ENCODE measurements around the gene ZNF711.
"Not testable (repeated sequence)": the region's sequence is repeated elsewhere in the genome, so short reads cannot be mapped to it uniquely, and the experiment has no call there.

Gene ZNF711

DNA sequence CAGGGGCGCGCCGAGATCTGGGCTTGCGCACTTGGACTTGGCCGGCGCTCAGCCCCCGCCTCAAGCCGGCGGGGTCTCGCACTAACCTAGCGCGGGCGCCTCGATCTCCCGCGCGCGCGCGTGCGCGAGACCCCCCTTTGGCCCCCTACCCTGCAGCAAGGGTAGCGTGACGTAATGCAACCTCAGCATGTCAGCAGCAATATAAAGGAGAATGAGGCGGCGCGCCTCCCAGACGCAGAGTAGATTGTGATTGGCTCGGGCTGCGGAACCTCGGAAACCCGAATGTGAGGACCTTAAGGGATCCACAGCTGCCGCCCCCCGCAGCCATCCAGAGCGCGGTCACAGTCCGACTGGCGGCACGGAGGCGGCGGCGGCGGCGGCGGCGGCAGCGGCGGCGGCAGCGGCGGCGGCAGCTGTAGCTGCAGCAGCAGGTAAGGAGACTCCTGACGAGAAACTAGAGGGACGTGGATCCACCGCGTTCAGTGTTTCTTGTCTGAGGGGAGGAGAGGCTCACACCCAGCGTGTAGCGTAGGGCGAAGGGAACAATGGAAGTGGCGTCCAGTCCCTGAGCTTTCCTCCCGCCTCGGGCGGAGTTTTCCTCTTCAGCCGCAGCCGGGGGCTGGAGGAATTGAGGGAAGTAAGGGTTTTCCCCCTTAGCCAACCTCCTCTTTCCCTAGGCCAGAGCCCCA, at the start of gene ZNF711, which contains the start of gene SATL1:
TSS of gene ZNF711 (plus strand) at position 231 of the 689 bp plus-strand sequence. CDS start 3,582 bp downstream, outside the sequence.
TSS of gene SATL1 (minus strand) at position 19 of the 689 bp plus-strand sequence. CDS start 134,811 bp downstream, outside the sequence.
- no peak for DNase-seq (ENCODE audit: low spot score)

DNA sequence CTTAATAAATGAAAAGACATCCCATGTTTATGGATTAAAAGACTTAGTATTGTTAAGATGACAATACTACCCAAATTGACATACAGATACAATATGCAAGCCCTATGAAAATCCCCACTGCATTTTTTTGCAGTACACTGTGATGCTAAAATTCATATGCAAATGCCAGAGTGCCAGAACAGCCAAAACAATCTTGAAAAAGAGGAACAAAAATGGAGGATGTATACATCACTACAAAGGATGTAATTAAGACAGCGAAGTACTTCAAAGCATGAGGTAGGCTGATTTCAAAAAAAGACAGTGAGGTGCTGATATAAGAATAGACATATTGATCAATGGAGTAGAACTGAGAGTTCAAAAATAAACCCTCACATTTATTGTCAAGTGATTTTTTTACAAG, 47.5 kb upstream of the ZNF711 start:
- no peak for DNase-seq (ENCODE audit: low spot score)

DNA sequence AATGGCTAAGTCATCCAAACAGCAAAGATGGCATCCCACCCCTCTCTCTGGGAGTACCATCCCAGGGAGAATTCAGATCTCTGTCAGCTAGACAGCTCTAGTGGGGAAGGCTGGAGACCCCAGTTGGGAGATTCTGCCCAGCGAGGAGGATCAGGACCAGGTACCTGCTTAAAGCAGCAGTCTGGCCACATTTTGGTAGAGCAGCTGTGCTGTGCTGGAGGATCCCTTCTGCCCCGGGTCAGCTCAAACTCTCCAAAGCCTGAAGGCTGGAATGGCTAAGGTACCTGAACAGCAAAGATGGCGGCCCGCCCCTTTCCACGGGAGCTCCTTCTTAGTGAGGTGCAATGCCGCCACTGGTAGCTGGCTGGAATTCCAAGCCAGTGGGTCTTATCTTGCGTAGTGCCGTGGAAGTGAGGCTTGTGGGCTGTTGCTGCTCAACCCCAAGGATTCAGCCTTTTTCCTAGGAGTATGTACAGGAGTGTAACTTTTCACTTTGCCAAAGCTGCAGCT, 40.3 kb upstream of the ZNF711 start:
- no peak for DNase-seq (ENCODE audit: low spot score)

DNA sequence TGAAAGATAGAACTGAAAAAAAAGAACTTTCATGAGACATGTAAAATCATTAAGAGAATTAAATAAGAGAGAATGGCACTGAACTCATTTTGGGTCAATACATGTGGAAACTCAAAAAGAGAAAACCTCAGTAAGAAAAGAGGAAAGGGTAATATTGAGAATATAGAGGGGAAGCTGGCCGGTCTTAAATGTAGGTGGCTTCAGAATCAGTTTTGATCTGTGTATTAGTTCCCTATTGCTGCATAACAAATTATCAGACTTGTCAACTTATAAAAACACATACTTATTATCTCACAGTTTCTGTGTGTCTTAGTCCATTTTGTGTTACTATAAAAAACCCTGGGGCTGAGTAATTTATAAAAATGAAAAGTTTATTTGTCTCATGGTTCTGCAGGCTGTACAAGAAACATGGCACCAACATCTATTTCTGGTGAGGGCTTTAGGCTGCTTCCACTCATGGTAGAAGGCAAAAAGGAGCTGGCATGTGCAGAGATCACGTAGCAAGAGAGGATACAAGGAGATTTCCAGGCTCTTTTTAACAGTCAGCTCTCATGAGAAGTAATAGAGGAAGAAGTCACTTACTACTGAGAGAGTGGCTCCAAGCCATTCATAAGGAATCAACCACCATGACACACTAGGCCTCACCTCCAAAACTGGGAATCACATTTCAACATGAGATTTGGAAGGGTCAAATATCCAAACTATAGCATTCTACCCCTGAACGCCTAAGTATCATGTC, 29.8 kb upstream of the ZNF711 start:
- no peak for DNase-seq (ENCODE audit: low spot score)

DNA sequence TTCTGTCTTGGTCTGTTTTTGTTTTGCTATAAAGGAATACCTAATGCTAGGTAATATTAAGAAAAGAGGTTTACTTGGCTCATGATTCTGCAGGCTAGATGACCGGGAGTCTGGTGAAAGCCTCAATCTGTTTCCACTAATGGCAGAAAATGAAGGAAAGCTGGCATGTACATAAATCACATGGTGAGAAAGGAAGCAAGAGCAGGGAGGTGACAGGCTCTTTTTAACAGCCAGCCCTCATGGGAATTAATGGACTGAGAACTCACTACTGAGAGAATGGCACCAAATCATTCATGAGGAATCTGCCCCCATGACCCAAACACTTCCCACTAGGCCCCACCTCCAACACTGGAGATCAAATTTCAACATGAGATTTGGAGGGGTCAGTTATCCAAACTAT, 27.8 kb upstream of the ZNF711 start:
- no peak for DNase-seq (ENCODE audit: low spot score)

DNA sequence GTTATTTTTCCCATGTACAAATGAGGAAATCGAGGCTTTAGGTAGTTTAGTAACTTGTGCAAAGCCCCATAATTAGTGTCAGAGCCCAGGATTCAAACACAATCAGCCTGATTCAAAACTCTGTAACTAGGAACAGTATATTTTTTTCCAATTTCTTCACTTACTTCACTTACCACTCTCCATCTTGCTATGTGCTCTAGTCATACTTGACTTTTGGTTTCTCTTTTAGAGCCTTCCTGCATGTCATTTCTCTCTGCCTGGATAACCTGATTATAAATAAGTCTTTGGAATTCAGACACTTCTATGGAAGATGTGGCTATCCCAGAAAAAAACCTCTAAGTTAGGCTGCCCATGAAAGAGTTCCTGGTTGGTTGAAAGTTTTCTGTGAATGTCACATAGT, 22.4 kb upstream of the ZNF711 start:
- DNase-seq (ENCODE audit: low spot score) = no peak

DNA sequence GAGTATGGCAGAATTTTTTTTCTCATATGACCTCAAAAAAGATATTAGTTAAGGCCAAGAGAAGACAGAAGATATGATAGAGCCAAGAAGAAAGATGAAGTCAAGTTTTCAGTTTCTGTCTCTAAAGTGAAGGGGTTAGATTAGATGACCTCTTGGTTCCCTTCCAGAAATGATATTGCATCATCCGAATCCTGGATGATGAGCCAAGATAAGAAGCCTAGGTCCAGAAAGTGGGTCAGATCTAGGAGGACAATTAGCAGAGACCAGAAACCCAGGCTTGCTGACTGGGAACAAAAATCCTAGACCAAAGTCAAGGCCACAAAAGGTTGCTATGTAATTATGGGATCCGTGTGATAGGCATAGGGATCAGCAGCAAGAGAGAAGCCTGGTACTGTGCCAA, 20.4 kb upstream of the ZNF711 start:
- no peak for DNase-seq (ENCODE audit: low spot score)

DNA sequence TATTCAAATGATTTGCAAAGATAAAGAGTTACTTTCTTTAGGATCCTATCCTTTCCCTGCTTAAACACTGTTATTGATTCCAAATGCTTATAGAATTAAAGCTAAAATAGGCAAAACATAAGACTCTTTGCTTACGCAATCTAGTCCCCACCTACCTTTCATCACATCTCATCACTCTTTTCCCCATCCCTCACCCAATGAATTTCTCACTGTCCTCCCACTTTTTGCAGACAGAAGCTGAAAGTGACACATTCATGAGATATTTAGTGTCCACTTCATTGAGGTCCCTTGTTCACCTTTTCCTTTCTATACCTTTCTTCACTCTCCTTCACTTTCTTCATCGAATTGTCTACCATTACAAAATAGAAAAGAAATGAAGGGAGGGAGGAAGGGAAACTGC, 636 bp upstream of the ZNF711 start:
- no peak for DNase-seq (ENCODE audit: low spot score)

DNA sequence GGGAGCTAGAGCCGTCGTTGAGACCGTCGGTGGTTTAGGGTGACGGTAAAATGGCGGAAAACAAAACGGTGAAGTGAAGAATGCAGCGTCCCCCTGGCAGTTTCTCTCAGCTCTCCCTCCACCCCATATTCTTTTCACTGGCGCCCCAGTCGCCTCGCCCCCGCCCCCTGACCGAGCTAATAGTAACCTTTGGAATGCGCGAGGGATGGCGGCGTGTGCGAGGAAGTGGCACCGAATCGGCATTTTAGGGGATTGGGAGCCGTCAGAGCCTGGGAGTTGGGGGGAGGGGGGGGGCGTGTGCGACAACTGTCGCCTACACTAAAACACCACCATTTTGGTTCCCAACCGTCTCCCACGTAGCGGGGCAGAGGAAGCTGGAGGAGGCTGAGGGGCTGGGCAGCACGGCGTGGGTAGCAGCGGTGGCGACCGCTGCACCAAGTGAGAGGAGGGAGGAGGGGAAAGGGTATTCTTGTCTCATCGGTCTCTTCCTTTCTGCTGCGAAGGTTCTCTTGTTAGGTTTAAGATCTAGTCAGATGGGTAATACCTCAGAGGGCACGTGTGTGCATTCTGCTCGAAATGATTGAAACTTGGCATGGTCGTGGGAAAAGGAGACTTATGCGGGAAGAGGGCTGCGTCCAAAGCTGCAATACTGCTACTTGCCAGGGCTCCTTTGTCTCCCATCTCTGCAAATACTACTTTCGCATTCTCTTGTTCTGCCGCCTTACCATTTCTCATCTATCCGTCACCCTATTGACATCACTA, 840 bp downstream of the ZNF711 start:
- no peak for DNase-seq (ENCODE audit: low spot score)

DNA sequence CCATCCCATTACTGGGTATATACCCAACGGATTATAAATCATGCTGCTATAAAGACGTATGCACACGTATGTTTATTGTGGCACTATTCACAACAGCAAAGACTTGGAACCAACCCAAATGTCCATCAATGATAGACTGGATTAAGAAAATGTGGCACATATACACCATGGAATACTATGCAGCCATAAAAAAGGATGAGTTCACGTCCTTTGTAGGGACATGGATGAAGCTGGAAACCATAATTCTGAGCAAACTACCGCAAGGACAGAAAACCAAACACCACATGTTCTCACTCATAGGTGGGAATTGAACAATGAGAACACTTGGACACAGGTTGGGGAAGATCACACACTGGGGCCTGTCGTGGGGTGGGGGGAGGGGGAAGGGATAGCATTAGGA, 41.5 kb downstream of the ZNF711 start:
- DNase-seq (ENCODE audit: low spot score) = not testable (repeated sequence)

DNA sequence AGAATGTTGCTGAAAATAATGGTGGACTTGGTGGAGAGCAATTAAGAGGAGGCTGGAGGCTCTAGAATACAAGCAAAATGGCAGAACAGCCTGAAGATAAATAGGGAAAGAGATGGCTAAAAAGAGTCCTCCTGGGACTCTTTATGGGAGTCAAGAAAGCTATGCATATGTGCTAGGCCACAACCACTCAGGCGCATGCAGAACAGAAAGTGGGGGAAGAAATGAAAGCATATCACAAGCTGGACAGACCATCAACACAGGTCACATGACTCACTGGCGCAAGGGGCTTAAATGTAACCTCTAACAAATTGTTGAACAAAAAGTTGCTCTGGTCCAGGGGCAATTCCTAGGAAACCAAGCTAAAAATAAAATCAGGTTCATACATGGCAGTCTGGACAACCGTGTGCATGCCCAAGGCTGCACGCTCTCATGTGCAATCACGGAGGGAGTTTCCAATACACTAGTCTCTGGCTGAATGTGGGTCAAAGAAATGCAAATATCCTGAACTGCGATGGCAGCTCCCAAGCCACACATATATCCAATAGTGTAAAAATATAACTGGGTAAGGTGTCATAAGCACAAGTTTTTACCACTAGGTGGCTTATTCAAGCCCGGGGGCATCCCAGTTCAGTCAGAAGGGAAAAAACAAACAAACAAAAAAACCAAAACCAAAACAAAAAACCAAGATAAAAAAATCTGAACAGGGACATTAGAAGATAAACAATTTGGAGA, 45.4 kb downstream of the ZNF711 start:
- DNase-seq (ENCODE audit: low spot score) = no peak

DNA sequence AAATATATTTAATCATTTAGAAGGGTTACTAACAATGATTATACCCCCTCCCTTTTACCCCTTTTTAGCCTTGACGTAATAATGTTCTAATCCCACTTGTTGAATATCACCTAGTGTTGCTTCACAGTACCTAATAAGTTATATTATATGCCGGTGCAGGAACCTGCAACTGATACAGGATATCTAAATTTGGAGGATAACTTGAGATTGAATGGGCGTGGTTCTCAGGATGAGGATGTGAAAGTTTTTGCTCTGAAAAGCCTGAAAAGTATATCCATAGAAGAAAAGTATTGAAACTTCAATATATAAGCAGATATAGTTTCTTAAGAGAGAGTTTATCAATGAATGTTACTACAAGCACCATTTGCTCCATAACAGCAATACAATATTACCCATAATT, 59.8 kb downstream of the ZNF711 start:
- no peak for DNase-seq (ENCODE audit: low spot score)

DNA sequence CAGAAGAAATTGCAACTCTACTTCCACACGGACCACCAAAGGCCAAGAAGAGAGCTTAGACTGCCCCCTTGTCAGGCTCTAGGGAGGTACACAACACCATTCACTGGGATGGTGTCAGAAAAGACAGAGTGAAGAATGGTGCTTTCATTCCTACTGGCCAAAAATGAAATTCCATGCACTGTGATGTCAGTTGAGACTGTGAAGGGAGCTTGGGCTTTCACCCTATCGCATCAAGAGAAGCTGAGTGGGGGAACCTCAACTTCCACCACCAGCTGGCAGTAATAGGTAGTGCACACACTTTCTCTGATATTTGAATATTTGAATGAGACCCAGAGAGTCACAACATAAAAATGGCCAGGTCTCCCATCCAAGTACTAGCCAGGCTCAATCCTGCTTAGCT, 65.9 kb downstream of the ZNF711 start:
- no peak for DNase-seq (ENCODE audit: low spot score)

DNA sequence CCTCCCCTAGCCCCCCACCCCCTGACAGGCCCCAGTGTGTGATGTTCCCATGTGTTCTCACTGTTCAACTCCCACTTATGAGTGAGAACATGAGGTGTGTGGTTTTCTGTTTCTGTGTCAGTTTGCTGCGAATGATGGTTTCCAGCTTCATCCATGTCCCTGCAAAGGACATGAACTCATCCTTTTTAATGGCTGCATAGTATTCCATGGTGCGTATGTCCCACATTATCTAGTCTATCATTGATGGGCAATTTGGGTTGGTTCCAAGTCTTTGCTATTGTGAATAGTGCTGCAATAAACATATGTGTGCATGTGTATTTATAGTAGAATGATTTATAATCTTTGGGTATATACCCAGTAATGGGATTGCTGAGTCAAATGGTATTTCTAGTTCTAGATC, 67.6 kb downstream of the ZNF711 start:
- DNase-seq (ENCODE audit: low spot score) = not testable (repeated sequence)

Data from AG08395 (cell line).